HepG2 (cell line): Measurements from ENCODE around the gene RPLP2. TPM values are rescaled to one million over a fixed set of nuclear protein-coding genes. Genes with fewer than 3 reads are reported as not detected.

Experiments
- ARHGAP35 ChIP-seq: sonication (generic); formaldehyde crosslinking; IDR thresholded peaks from 2 replicates; pipeline ENCODE4 v1.9.0; 2022; ENCODE audit warnings: mild to moderate bottlenecking, inconsistent platforms, moderate library complexity, missing genetic modification reagents, borderline replicate concordance
- ATM ChIP-seq: fragments of 450-650 bp; IDR thresholded peaks from 2 replicates; pipeline ENCODE4 v1.7.1; 2017; ENCODE audit warnings: mild to moderate bottlenecking, borderline replicate concordance
- BCL6 ChIP-seq: IDR thresholded peaks from 2 replicates; pipeline ENCODE4 v1.6.1; 2016; ENCODE audit warnings: missing genetic modification reagents, missing compliant biosample characterization
- CEBPB ChIP-seq: IDR thresholded peaks from 2 replicates; pipeline ENCODE4 v1.6.1; 2011; ENCODE audit warnings: low read depth, low read length, improper control_type of control experiment, borderline replicate concordance
- HCFC1 ChIP-seq: fragments of 150-350 bp; IDR thresholded peaks from 2 replicates; pipeline ENCODE4 v1.6.1; 2014; ENCODE audit warnings: low read depth, low read length
- HDAC1 ChIP-seq: sonication (generic); formaldehyde crosslinking; IDR thresholded peaks from 2 replicates; pipeline ENCODE4 v1.5.1; 2020; ENCODE audit warnings: mild to moderate bottlenecking, missing genetic modification reagents
- HMG20A ChIP-seq: IDR thresholded peaks from 2 replicates; pipeline ENCODE4 v1.6.1; 2016; ENCODE audit warnings: borderline replicate concordance
- HMGA1 ChIP-seq: sonication (generic); formaldehyde crosslinking; conservative IDR thresholded peaks from 2 replicates; pipeline ENCODE4 v1.4.0; 2020; ENCODE audit warnings: missing genetic modification reagents
- KLF13 ChIP-seq: sonication (generic); formaldehyde crosslinking; IDR thresholded peaks from 2 replicates; pipeline ENCODE4 v1.4.0; 2020; ENCODE audit warnings: mild to moderate bottlenecking, missing genetic modification reagents
- NR3C1 ChIP-seq: sonication (generic); formaldehyde crosslinking; IDR thresholded peaks from 2 replicates; pipeline ENCODE4 v1.4.0; 2020; ENCODE audit warnings: missing genetic modification reagents
- PAF1 ChIP-seq: IDR thresholded peaks from 2 replicates; pipeline ENCODE4 v1.6.1; 2016; ENCODE audit warnings: missing genetic modification reagents, missing compliant biosample characterization
- PITX1 ChIP-seq: sonication (generic); formaldehyde crosslinking; IDR thresholded peaks from 2 replicates; pipeline ENCODE4 v1.5.1; 2020; ENCODE audit warnings: mild to moderate bottlenecking, missing genetic modification reagents
- PRMT3 ChIP-seq: sonication (generic); formaldehyde crosslinking; IDR thresholded peaks from 2 replicates; pipeline ENCODE4 v1.8.1; 2022; ENCODE audit warnings: low read depth, mild to moderate bottlenecking, moderate library complexity, missing genetic modification reagents, borderline replicate concordance
- PRPF4 ChIP-seq: fragments of 200-400 bp; formaldehyde crosslinking; IDR thresholded peaks from 2 replicates; pipeline ENCODE4 v1.6.1; 2016; ENCODE audit warnings: low read length, low read depth; ENCODE audit not compliant: poor library complexity, severe bottlenecking
- RORA ChIP-seq: sonication (generic); formaldehyde crosslinking; IDR thresholded peaks from 2 replicates; pipeline ENCODE4 v1.5.0; 2020; ENCODE audit warnings: mild to moderate bottlenecking, missing genetic modification reagents, moderate library complexity
- SCMH1 ChIP-seq: sonication (generic); formaldehyde crosslinking; IDR thresholded peaks from 2 replicates; pipeline ENCODE4 v1.9.0; 2021; ENCODE audit warnings: missing genetic modification reagents, mild to moderate bottlenecking, borderline replicate concordance
- SOX6 ChIP-seq, 2 experiments: fragments of 450-650 bp in 1 of 2; sonication (generic) in 1 of 2; formaldehyde crosslinking in 1 of 2; IDR thresholded peaks; 2 replicates each; pipeline versions ENCODE4 v1.4.0 to v1.6.1; 2017 to 2020; ENCODE audit warnings: antibody characterized with exemption in 1 of 2, mild to moderate bottlenecking in 1 of 2, missing genetic modification reagents in 1 of 2
- SP140L ChIP-seq: sonication (generic); formaldehyde crosslinking; IDR thresholded peaks from 2 replicates; pipeline ENCODE4 v1.4.0; 2020; ENCODE audit warnings: missing genetic modification reagents, borderline replicate concordance
- STAG1 ChIP-seq: sonication (generic); formaldehyde crosslinking; IDR thresholded peaks from 2 replicates; pipeline ENCODE4 v1.4.0; 2020; ENCODE audit warnings: missing genetic modification reagents
- ZBTB21 ChIP-seq: sonication (generic); formaldehyde crosslinking; IDR thresholded peaks from 2 replicates; pipeline ENCODE4 v1.4.0; 2020; ENCODE audit warnings: missing genetic modification reagents
- ZBTB8A ChIP-seq: sonication (generic); formaldehyde crosslinking; IDR thresholded peaks from 2 replicates; pipeline ENCODE4 v1.4.0; 2020; ENCODE audit warnings: mild to moderate bottlenecking, low read depth, missing genetic modification reagents, borderline replicate concordance
- ZNF724P ChIP-seq: sonication (generic); formaldehyde crosslinking; IDR thresholded peaks from 2 replicates; pipeline ENCODE4 v1.8.0; 2022; ENCODE audit warnings: missing genetic modification reagents, borderline replicate concordance
- ZNF768 ChIP-seq: sonication (generic); formaldehyde crosslinking; IDR thresholded peaks from 2 replicates; pipeline ENCODE4 v1.4.0; 2020; ENCODE audit warnings: missing genetic modification reagents
- polyA plus RNA-seq, 8 experiments: library from polyadenylated mRNA; depleted of rRNA in 3 of 8; stranded (reverse) in 7 of 8; unstranded in 1 of 8; fragments of >200 nt; fragmentation: Illumina TruSeq in 4 of 8; extraction: Trizol in 4 of 8; gene quantifications; 2 replicates each; pipeline versions ENCODE4 v1.2.1 to v1.2.3, GENCODE V29; 2011 to 2016; ENCODE audit warnings: low read depth in 4 of 8, missing spikeins in 1 of 8, mixed read lengths in 1 of 8; ENCODE audit not compliant: insufficient read depth in 1 of 8
- total RNA-seq, 5 experiments: library from RNA; depleted of rRNA; stranded (reverse); fragments of >200 nt; fragmentation: Illumina TruSeq; extraction: Trizol; gene quantifications; 2 replicates each; pipeline ENCODE4 v1.2.3, GENCODE V29; 2016; ENCODE audit warnings: low read depth in 1 of 5
- TF ChIP-seq, protein P1 (sequence below): sonication (generic); formaldehyde crosslinking; IDR thresholded peaks from 2 replicates; pipeline ENCODE4 v1.5.0; 2020; ENCODE audit warnings: missing genetic modification reagents
- TF ChIP-seq, protein P2 (sequence below): sonication (generic); formaldehyde crosslinking; IDR thresholded peaks from 2 replicates; pipeline ENCODE4 v1.8.1; 2023; ENCODE audit warnings: missing genetic modification reagents, inconsistent platforms, borderline replicate concordance
- TF ChIP-seq, protein P3 (sequence below): IDR thresholded peaks from 2 replicates; pipeline ENCODE4 v1.6.1; 2012; ENCODE audit warnings: low read depth, low read length, improper control_type of control experiment
- TF ChIP-seq, protein P4 (sequence below): sonication (generic); formaldehyde crosslinking; conservative IDR thresholded peaks from 2 replicates; pipeline ENCODE4 v1.4.0; 2020; ENCODE audit warnings: missing genetic modification reagents

The RPLP2 gene
- total and polyA plus RNA-seq, 2 of the 13 experiments (the other 11 are each of a cell fraction or from before 2014, with no cell fraction given): 978 to 2,106 TPM

DNA sequence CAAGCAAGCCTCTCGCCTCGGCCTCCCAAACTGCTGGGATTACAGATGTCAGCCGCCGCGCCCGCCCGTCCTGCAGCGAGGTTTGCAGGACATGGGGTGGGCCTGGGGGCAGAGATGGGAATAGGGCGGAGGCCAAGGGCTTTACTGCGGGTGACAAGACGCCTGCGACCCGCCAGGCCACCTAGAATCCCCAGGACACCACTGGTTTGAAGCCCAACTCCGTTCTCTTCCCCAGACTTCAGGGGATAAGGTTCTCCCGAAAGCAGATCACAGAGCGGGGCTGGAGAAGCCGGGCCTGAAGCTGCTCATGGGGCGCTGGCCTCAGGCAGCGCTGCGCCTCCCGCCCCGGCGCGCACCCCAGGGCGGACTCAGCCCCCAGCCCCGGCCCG is 32.2 kb downstream of the RPLP2 start (continued):
- TF ChIP-seq ARHGAP35 (CRISPR knock-in tag) (no peak), STAG1 (CRISPR knock-in tag) (no peak), KLF13 (CRISPR knock-in tag) (no peak), PRPF4 (no peak), PITX1 (0 out of 2 replicates have a peak, but pooled peaks have one; percentile 11), ZBTB21 (CRISPR knock-in tag) (no peak), HDAC1 (CRISPR knock-in tag) (no peak), PAF1 (CRISPR knock-in tag) (0 out of 2 replicates have a peak, but pooled peaks have one; percentile 45), RORA (CRISPR knock-in tag) (no peak), HCFC1 (no peak), ZBTB8A (CRISPR knock-in tag) (no peak), HMG20A (no peak), PRMT3 (CRISPR knock-in tag) (no peak), SOX6 (IDR thresholded peaks at IDR 0.05) (no peak), SOX6 (CRISPR knock-in tag; IDR thresholded peaks at IDR 0.05) (no peak), CEBPB (no peak), ATM (no peak), ZNF768 (CRISPR knock-in tag) (peak; percentile 0; the same call in 1 of the 2 replicates), SCMH1 (no peak), SP140L (CRISPR knock-in tag) (no peak), ZNF724P (CRISPR knock-in tag) (peak; percentile 7; the same call in 1 of the 2 replicates), NR3C1 (no peak), BCL6 (no peak), HMGA1 (CRISPR knock-in tag) (no peak)
- TF ChIP-seq, protein P1, sequence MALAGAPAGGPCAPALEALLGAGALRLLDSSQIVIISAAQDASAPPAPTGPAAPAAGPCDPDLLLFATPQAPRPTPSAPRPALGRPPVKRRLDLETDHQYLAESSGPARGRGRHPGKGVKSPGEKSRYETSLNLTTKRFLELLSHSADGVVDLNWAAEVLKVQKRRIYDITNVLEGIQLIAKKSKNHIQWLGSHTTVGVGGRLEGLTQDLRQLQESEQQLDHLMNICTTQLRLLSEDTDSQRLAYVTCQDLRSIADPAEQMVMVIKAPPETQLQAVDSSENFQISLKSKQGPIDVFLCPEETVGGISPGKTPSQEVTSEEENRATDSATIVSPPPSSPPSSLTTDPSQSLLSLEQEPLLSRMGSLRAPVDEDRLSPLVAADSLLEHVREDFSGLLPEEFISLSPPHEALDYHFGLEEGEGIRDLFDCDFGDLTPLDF (CRISPR knock-in tag): no peak
- TF ChIP-seq, protein P2, sequence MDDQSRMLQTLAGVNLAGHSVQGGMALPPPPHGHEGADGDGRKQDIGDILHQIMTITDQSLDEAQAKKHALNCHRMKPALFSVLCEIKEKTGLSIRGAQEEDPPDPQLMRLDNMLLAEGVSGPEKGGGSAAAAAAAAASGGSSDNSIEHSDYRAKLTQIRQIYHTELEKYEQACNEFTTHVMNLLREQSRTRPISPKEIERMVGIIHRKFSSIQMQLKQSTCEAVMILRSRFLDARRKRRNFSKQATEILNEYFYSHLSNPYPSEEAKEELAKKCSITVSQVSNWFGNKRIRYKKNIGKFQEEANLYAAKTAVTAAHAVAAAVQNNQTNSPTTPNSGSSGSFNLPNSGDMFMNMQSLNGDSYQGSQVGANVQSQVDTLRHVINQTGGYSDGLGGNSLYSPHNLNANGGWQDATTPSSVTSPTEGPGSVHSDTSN: no peak
- TF ChIP-seq, protein P3, sequence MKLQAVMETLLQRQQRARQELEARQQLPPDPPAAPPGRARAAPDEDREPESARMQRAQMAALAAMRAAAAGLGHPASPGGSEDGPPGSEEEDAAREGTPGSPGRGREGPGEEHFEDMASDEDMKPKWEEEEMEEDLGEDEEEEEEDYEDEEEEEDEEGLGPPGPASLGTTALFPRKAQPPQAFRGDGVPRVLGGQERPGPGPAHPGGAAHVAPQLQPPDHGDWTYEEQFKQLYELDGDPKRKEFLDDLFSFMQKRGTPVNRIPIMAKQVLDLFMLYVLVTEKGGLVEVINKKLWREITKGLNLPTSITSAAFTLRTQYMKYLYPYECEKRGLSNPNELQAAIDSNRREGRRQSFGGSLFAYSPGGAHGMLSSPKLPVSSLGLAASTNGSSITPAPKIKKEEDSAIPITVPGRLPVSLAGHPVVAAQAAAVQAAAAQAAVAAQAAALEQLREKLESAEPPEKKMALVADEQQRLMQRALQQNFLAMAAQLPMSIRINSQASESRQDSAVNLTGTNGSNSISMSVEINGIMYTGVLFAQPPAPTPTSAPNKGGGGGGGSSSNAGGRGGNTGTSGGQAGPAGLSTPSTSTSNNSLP: no peak
- TF ChIP-seq, protein P4, sequence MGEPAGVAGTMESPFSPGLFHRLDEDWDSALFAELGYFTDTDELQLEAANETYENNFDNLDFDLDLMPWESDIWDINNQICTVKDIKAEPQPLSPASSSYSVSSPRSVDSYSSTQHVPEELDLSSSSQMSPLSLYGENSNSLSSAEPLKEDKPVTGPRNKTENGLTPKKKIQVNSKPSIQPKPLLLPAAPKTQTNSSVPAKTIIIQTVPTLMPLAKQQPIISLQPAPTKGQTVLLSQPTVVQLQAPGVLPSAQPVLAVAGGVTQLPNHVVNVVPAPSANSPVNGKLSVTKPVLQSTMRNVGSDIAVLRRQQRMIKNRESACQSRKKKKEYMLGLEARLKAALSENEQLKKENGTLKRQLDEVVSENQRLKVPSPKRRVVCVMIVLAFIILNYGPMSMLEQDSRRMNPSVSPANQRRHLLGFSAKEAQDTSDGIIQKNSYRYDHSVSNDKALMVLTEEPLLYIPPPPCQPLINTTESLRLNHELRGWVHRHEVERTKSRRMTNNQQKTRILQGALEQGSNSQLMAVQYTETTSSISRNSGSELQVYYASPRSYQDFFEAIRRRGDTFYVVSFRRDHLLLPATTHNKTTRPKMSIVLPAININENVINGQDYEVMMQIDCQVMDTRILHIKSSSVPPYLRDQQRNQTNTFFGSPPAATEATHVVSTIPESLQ (CRISPR knock-in tag): no peak
